C4-2B (cell line): ENCODE measurements around the gene ENSA.

Experiments
- ZFX ChIP-seq: fragments of 450-650 bp; IDR thresholded peaks from 2 replicates; pipeline ENCODE4 v1.6.1; 2017
- TF ChIP-seq, protein P1 (sequence below): fragments of 450-650 bp; conservative IDR thresholded peaks from 2 replicates; pipeline ENCODE4 v1.5.1; 2017; ENCODE audit warnings: mild to moderate bottlenecking

DNA sequence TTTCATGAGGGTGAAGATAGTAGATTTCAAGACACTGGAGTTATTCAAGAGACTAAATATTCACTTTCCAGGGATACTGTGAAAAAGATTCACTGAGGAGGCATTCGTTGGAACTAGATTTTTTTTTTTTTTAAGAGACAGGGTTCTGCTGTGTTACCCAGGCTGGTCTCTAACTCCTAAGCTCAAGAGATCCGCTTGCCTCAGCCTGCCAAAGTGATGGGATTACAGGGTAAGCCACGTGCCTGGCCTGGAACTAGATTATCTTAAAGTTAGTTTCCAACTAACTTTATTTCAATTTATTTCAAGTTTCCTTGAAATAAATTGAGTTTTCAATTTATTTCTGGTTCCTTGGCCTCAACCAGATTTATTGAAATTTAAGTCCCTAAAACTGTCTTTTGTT, 25.7 kb downstream of the ENSA start:
- TF ChIP-seq, protein P1, sequence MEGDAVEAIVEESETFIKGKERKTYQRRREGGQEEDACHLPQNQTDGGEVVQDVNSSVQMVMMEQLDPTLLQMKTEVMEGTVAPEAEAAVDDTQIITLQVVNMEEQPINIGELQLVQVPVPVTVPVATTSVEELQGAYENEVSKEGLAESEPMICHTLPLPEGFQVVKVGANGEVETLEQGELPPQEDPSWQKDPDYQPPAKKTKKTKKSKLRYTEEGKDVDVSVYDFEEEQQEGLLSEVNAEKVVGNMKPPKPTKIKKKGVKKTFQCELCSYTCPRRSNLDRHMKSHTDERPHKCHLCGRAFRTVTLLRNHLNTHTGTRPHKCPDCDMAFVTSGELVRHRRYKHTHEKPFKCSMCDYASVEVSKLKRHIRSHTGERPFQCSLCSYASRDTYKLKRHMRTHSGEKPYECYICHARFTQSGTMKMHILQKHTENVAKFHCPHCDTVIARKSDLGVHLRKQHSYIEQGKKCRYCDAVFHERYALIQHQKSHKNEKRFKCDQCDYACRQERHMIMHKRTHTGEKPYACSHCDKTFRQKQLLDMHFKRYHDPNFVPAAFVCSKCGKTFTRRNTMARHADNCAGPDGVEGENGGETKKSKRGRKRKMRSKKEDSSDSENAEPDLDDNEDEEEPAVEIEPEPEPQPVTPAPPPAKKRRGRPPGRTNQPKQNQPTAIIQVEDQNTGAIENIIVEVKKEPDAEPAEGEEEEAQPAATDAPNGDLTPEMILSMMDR = no peak
- no peak for TF ChIP-seq ZFX
